OCI-LY7 (cell line): ENCODE results near the gene SLC6A17. TPM values are rescaled to one million over a fixed set of nuclear protein-coding genes. Genes with fewer than 3 reads are reported as not detected.
A peak's percentile ranks its signal among the peaks of the same experiment; 100 is the strongest.

Source experiments
- BruUV-seq: library from RNA; stranded (reverse); fragments of 400-500 nt; replicated peaks from 2 replicates; lab custom pipeline; 2021; lab: Mats Ljungman, UMichigan
- CTCF ChIA-PET: fragments of 300-600 bp; sonication (Branson Sonifier 250); formaldehyde crosslinking; loops from one replicate; lab custom pipeline; 2022; ENCODE audit warnings: antibody characterized with exemption; ENCODE audit not compliant: unreplicated experiment; lab: Charles Lee
- POLR2A ChIA-PET: fragments of 300-600 bp; sonication (Branson Sonifier 250); formaldehyde crosslinking; loops from one replicate; lab custom pipeline; 2022; ENCODE audit warnings: antibody characterized with exemption; lab: Charles Lee
- DNase-seq: peaks from one replicate; pipeline ENCODE4 v3.0.0-alpha.2; 2015; ENCODE audit warnings: low spot score
- H2AFZ ChIP-seq: fragments of 200-600 bp; sonication (generic), shearing (Covaris generic); 2 replicates; pipeline ENCODE4 v1.6.1; 2014; ENCODE audit warnings: mild to moderate bottlenecking, antibody characterized with exemption, low read length, moderate library complexity
- H3K27ac ChIP-seq: fragments of 200-600 bp; sonication (generic); 2 replicates; pipeline ENCODE4 v1.5.1; 2014; ENCODE audit warnings: mixed run types, low read depth, mild to moderate bottlenecking, moderate library complexity, low read length, inconsistent platforms; ENCODE audit not compliant: poor library complexity, severe bottlenecking
- H3K36me3 ChIP-seq: fragments of 200-600 bp; sonication (generic); 2 replicates; pipeline ENCODE4 v1.6.1; 2014; ENCODE audit warnings: mild to moderate bottlenecking, antibody characterized with exemption, low read length, moderate library complexity, mixed read lengths; ENCODE audit not compliant: insufficient read depth
- H3K4me1 ChIP-seq: fragments of 200-600 bp; sonication (generic); 2 replicates; pipeline ENCODE4 v1.5.1; 2014; ENCODE audit warnings: mild to moderate bottlenecking, low read length; ENCODE audit not compliant: insufficient read depth, poor library complexity, severe bottlenecking
- H3K4me2 ChIP-seq: fragments of 200-600 bp; sonication (generic); 2 replicates; pipeline ENCODE4 v1.6.1; 2014; ENCODE audit warnings: mild to moderate bottlenecking, low read length
- H3K4me3 ChIP-seq: fragments of 200-600 bp; sonication (generic); 2 replicates; pipeline ENCODE4 v1.5.1; 2014; ENCODE audit warnings: mild to moderate bottlenecking, low read depth, low read length; ENCODE audit not compliant: poor library complexity, severe bottlenecking
- H3K79me2 ChIP-seq: fragments of 200-600 bp; sonication (generic); 2 replicates; pipeline ENCODE4 v1.6.1; 2016; ENCODE audit warnings: low read depth, mild to moderate bottlenecking, low read length, moderate library complexity, mixed read lengths; ENCODE audit not compliant: insufficient read depth
- H3K9me2 ChIP-seq: fragments of 200-600 bp; sonication (generic); 2 replicates; pipeline ENCODE4 v1.6.1; 2016; ENCODE audit warnings: mild to moderate bottlenecking, low read length, mixed read lengths; ENCODE audit not compliant: insufficient read depth
- H3K9me3 ChIP-seq: fragments of 200-600 bp; sonication (generic); 2 replicates; pipeline ENCODE4 v1.6.1; 2014; ENCODE audit warnings: mild to moderate bottlenecking, mixed run types, low read length, mixed read lengths
- H4K20me1 ChIP-seq: fragments of 200-600 bp; sonication (generic); 2 replicates; pipeline ENCODE4 v1.6.1; 2014; ENCODE audit warnings: mild to moderate bottlenecking, antibody characterized with exemption, low read length, moderate library complexity, mixed read lengths; ENCODE audit not compliant: insufficient read depth
- CTCF ChIP-seq: fragments of 200-600 bp; sonication (generic); conservative IDR thresholded peaks from 2 replicates; pipeline ENCODE4 v1.5.1; 2014; ENCODE audit warnings: mild to moderate bottlenecking, antibody characterized with exemption, low read length, moderate library complexity, mixed read lengths
- EZH2phosphoT487 ChIP-seq: fragments of 200-600 bp; sonication (generic); IDR thresholded peaks from 2 replicates; pipeline ENCODE4 v1.6.1; 2018; ENCODE audit warnings: low read depth, borderline replicate concordance, mild to moderate bottlenecking, mixed run types, antibody characterized with exemption, low read length, moderate library complexity, mixed read lengths
- intact Hi-C: fragments of 100-400 bp; cut with micrococcal nuclease; formaldehyde crosslinking; loops from one replicate; pipeline ENCODE4 v1.10.0; 2022; ENCODE audit not compliant: unreplicated experiment
- total RNA-seq, 2 experiments: library from RNA; depleted of rRNA in 1 of 2; stranded (reverse); fragments of >200 nt in 1 of 2; shearing (Covaris generic) in 1 of 2; gene quantifications; 2 replicates each; pipeline ENCODE4 v1.2.3, GENCODE V29; 2014 to 2022

The SLC6A17 gene
- total RNA-seq, 2 experiments from 2014 or later, result not detected

DNA sequence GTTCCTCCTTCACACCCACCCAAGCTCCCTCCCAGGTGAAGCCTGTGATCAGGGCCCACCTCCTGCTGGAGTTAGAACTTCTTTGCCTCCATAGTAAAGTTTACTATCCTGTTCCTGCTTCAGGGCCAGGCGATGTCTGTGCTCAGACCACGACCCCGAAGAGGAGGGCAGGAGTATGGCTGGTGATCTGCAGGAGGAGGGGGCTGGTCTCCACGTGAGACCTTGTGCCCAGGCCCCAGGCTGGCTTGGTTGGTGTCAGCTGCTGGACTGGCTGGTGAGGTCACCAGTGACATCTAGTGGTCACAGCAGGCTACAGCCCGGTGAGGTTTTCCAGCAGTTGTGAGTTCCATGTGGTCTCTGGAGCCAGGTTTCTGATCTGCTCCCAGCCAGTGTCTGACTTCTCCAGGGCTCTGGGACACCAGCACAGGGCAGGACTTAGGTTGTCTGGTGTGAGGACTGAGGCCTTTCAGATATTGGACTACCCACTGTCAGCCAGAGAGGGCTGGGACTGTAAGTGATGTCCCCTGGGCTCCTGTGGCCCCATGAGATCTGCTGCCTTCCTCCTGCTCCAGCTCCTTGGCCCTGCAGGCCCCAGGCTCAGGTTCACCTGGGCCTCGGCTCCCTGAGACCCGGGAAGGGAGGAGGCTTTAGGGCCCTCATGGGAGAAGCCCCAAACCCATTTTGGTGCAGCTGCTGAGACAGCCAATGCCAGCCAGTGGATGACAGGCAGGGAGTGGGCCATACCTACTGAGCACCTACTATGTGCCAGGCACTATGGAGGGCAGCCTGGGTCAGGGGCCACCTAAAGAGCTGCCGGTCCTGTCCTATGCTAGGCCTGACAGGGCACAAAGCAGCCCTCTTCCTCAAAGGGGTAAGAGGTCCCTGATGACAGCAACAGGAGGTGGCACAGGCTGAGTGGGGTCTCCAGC, 44.0 kb upstream of the SLC6A17 start:
- Histone ChIP-seq H4K20me1 (no peaks in the 10 kb centered on the region), H3K9me3 (no peaks in the 10 kb centered on the region), H3K79me2 (no peaks in the 10 kb centered on the region), H3K4me1 (peaks cover 18% of the 10 kb centered on the region), H3K36me3 (no peaks in the 10 kb centered on the region), H3K27ac (no peak overlapping the region), H3K4me2 (no peak overlapping the region), H3K4me3 (no peak overlapping the region), H3K9me2 (no peaks in the 10 kb centered on the region), H2AFZ (0 out of 2 replicates have a peak overlapping the region, but pooled peaks have one; percentile 38)
- CTCF ChIA-PET, result interaction anchor here (0.7 to 1.8 kb wide), 6 partner anchors 9 to 242 kb away, joined by 4 to 18 read pairs (median 6); no protein-coding TSS in a partner anchor
- no TSS peak for BruUV-seq
- TF ChIP-seq EZH2phosphoT487, result no peak
- peak; percentile 90 for TF ChIP-seq CTCF
- DNase-seq, result peak; percentile 78
- POLR2A ChIA-PET, result interaction anchor here (0.6 to 0.9 kb wide), 2 partner anchors 18 to 47 kb away, joined by 3 to 5 read pairs; no protein-coding TSS in a partner anchor
- intact Hi-C loops, result loop anchor here (1.0 kb wide), 3 partner anchors 18 to 77 kb away; no protein-coding TSS in a partner anchor

- Histone ChIP-seq H3K9me3 (no peaks in the 10 kb centered on the region), H3K4me1 (peaks cover 1% of the 10 kb centered on the region)
- no TSS peak for BruUV-seq
Observed at GRCh38 chr1:110107867-110108469, 42.3 kb upstream of the SLC6A17 start.

More at GRCh38 chr1:110107867-110108469, 42.3 kb upstream of the SLC6A17 start:
- DNase-seq, result no peak
- ChIA-PET CTCF (no interaction called here), POLR2A (no interaction called here)
- Histone ChIP-seq H3K79me2 (no peaks in the 10 kb centered on the region), H3K9me2 (no peaks in the 10 kb centered on the region), H3K36me3 (no peaks in the 10 kb centered on the region), H3K4me3 (no peak overlapping the region), H2AFZ (no peak overlapping the region), H4K20me1 (no peaks in the 10 kb centered on the region), H3K27ac (no peak overlapping the region), H3K4me2 (no peak overlapping the region)
- TF ChIP-seq EZH2phosphoT487 (no peak), CTCF (no peak)
- intact Hi-C loops, result no loop called here
